ENCODE measurements around the gene ITGA7. TPM values are rescaled to one million over a fixed set of nuclear protein-coding genes. Genes with fewer than 3 reads are reported as not detected.

Gene ITGA7
- total and polyA plus RNA-seq, 2 of the 8 experiments (the other 6 are each of a cell fraction or from before 2014, with no cell fraction given) = 57.6 to 86.1 TPM

DNA sequence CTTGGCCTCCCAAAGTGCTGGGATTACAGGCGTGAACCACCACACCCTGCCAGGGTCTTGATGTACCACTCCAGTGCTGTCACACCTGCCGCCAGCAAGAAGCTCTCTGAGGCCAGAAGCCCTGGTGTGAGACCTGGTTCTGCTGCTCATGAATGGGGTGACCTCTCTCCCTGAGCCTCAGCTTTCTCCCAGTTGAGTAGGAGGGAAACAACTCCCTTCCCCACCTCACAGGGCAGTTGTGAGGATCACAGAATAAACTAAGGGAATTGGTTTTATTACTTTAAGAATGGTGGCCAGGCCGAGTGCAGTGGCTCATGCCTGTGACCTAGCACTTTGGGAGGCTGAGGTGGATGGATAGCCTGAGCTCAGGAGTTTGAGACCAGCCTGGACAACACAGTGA lies 26.9 kb upstream of the ITGA7 start:
- H2BK120ac ChIP-seq (replicated peaks; ENCODE audit: low read depth, low read length) = no peak overlapping the region
- H3K23me2 ChIP-seq (ENCODE audit: low read depth, low read length) = peaks cover 8% of the 10 kb centered on the region
- no peak overlapping the region for H3K27ac ChIP-seq (ENCODE audit: low read depth, low read length)
- no peaks in the 10 kb centered on the region for H3K36me3 ChIP-seq (ENCODE audit: control insufficient read depth in 2 of 4, insufficient read depth in 4 of 4, low read length in 3 of 4)
- H4K5ac ChIP-seq (ENCODE audit: insufficient read length, low read depth, low read length) = no peak overlapping the region
- H3K9me3 ChIP-seq (ENCODE audit: insufficient read depth in 2 of 2, low read depth in 1 of 2, low read length in 1 of 2) = no peaks in the 10 kb centered on the region
- H4K91ac ChIP-seq (replicated peaks; ENCODE audit: insufficient read length, low read length) = no peak overlapping the region
- ChIA-PET CTCF (ENCODE audit: partially characterized antibody) (interaction anchor here (0.6 to 10.7 kb wide), 10 partner anchors 9 to 88 kb away, joined by 4 to 229 read pairs (median 20); partner anchors contain the start of genes BLOC1S1, ITGA7 and RDH5), POLR2A (ENCODE audit: partially characterized antibody) (interaction anchor here (0.9 to 34.1 kb wide), 5 partner anchors 10 to 32 kb away, joined by 3 to 809 read pairs (median 3); partner anchors contain the start of gene BLOC1S1)
- H2BK15ac ChIP-seq (ENCODE audit: low read length) = no peak overlapping the region
- WGBS, 2 experiments (ENCODE audit: extremely low coverage in 1 of 2, insufficient coverage in 1 of 2, insufficient read length in 1 of 2, insufficient replicate concordance in 2 of 2, low coverage in 1 of 2, low lambda C conversion rate in 2 of 2, missing lambda C conversion rate in 1 of 2) = 92% methylated on average over 3 of the region's 3 CpGs; no CpG with 5 or more reads in 1 of the 2 experiments
- no peak overlapping the region for H3K23ac ChIP-seq (ENCODE audit: insufficient read length)
- H3K4me3 ChIP-seq (ENCODE audit: extremely low read depth in 1 of 4, insufficient read depth in 2 of 4, low read depth in 3 of 4, low read length in 4 of 4) = no peak overlapping the region
- H4K8ac ChIP-seq (ENCODE audit: extremely low read depth, insufficient read depth, low read length) = no peak overlapping the region
- no peak overlapping the region for H2BK5ac ChIP-seq (ENCODE audit: low read depth, low read length)
- no peak overlapping the region for H3K4me2 ChIP-seq (ENCODE audit: insufficient read depth in 1 of 2, low read depth in 2 of 2, low read length in 2 of 2)
- no peak overlapping the region for H2AFZ ChIP-seq (ENCODE audit: low read length)
- H3K18ac ChIP-seq (ENCODE audit: extremely low read depth, low read length) = no peak overlapping the region
- no peaks in the 10 kb centered on the region for H3K79me1 ChIP-seq (ENCODE audit: low read depth, low read length)
- peaks cover 0 to 19% (median 9%) of the 10 kb centered on the region in 4 experiments; a peak in 5 of 7 replicates for H3K4me1 ChIP-seq (replicated peaks in 1 of 4; ENCODE audit: control insufficient read depth in 3 of 4, insufficient read depth in 4 of 4, low read length in 3 of 4)
- no peaks in the 10 kb centered on the region for H3K79me2 ChIP-seq (ENCODE audit: control insufficient read depth in 1 of 2, insufficient read depth in 2 of 2, low read length in 2 of 2)
- no peak overlapping the region for H3K4ac ChIP-seq (replicated peaks; ENCODE audit: insufficient read length, low read depth, low read length)
- H3K9ac ChIP-seq (replicated peaks in 1 of 4; ENCODE audit: extremely low read depth in 1 of 4, low read depth in 3 of 4, low read length in 3 of 4) = no peak overlapping the region
- TF ChIP-seq JUN (IDR thresholded peaks at IDR 0.05; ENCODE audit: low read depth, low read length) (no peak), TAF1 (IDR thresholded peaks at IDR 0.05; ENCODE audit: low read depth, low read length) (no peak), HDAC2 (IDR thresholded peaks at IDR 0.05; ENCODE audit: borderline replicate concordance in 1 of 2, low read depth in 2 of 2, low read length in 2 of 2) (no peak), KDM5A (IDR thresholded peaks at IDR 0.05; ENCODE audit: low read length) (no peak)
- TF ChIP-seq, protein P1, sequence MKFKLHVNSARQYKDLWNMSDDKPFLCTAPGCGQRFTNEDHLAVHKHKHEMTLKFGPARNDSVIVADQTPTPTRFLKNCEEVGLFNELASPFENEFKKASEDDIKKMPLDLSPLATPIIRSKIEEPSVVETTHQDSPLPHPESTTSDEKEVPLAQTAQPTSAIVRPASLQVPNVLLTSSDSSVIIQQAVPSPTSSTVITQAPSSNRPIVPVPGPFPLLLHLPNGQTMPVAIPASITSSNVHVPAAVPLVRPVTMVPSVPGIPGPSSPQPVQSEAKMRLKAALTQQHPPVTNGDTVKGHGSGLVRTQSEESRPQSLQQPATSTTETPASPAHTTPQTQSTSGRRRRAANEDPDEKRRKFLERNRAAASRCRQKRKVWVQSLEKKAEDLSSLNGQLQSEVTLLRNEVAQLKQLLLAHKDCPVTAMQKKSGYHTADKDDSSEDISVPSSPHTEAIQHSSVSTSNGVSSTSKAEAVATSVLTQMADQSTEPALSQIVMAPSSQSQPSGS (IDR thresholded peaks at IDR 0.05; ENCODE audit: low read length) = no peak
- no peak for DNase-seq (ENCODE audit: low read depth in 1 of 2, low spot score in 2 of 2)
- H3K27me3 ChIP-seq (replicated peaks in 1 of 4; ENCODE audit: control insufficient read depth in 3 of 4, extremely low read depth in 1 of 4, insufficient read depth in 3 of 4, low read length in 3 of 4) = no peaks in the 10 kb centered on the region
- no peak overlapping the region for H3K14ac ChIP-seq (ENCODE audit: insufficient read length)
- no peak overlapping the region for H2AK5ac ChIP-seq (ENCODE audit: low read depth, low read length)
- no peak overlapping the region for H2BK20ac ChIP-seq (ENCODE audit: low read length)
- no peak overlapping the region for H3K56ac ChIP-seq (replicated peaks; ENCODE audit: insufficient read length, low read depth, low read length)
- FAIRE-seq = no peak
- no peak overlapping the region for H2BK12ac ChIP-seq (ENCODE audit: low read depth, low read length)
- no peaks in the 10 kb centered on the region for H4K20me1 ChIP-seq (replicated peaks in 1 of 2; ENCODE audit: control insufficient read depth in 1 of 2, insufficient read depth in 2 of 2, low read length in 2 of 2)
